Hypothalamus (tissue), 51 donors: Measurements from ENCODE around the gene TECTA.

ENCODE experiments used
- DNase-seq, 51 donors: peaks; one replicate each; lab custom pipeline; 2025; lab: John Stamatoyannopoulos, UW

The TECTA gene

GRCh38 chr11:121127809-121128208, 26.8 kb downstream of the TECTA start:
- DNase-seq = no peak

DNA sequence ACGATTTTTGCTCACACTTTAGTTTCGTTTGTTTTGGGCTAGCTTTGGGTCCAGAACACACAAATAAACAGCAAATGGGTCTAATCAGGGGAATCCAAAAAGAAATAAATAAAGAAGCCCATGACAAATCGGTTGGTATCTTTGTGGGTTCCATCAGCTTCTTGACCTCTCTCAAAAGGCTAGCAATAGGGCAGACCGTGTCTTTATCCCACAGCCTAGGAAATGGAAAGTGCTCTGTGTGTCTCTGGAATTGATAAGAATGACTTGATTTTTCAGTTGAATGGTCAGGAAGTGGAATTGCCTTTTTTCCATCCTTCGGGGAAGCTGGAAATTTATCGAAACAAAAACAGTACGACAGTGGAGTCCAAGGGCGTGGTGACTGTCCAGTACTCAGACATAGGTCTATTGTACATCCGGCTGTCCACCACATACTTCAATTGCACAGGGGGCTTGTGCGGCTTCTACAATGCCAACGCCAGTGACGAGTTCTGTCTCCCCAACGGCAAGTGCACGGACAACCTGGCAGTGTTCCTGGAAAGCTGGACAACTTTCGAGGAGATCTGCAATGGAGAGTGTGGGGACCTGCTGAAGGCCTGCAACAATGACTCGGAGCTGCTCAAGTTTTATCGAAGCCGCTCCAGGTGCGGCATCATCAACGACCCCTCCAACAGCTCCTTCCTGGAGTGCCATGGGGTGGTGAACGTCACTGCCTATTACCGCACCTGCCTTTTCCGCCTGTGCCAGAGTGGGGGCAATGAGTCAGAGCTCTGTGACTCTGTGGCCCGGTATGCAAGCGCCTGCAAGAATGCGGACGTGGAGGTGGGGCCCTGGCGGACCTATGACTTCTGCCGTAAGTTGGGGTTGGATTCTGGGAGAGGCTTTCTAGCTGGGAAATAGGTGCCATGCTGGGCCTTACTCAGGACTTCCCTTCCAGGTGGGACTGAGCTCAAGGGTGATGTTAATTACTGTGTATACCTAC, 28.6 kb downstream of the TECTA start:
- no peak for DNase-seq

- no peak for DNase-seq
Observed at GRCh38 chr11:121131656-121132055, 30.6 kb downstream of the TECTA start.

- no peak for DNase-seq
Observed at GRCh38 chr11:121132211-121132976, 31.4 kb downstream of the TECTA start.

DNA sequence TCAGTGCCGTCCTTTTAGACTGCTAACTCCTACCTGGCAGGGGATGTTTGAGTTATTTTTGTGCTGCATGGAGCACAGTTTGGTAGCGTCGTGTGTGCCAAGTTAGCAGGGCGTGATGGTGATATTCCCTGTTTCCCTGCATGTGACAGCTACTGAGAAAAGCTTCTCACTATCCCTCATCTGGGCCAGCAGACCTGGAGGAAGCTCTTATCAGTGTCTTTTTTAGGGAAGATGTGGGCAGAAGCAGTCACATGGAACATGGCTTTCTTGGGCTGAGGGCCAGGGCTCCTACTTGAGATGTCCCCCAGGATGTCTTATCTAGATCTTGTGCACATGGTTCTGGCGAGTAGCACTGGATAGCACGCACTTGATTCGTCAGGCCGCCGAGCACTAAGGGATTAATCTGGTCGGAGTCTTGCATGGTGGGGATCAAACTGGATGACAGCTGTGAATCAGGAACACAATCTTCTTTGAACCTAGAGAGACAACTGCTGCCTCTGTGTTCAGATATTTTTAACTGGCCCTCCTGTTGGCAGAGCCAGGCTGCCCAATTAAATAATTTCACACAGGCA, 33.8 kb downstream of the TECTA start:
- DNase-seq = peak in 1 of 51 donors; percentile 42

DNA sequence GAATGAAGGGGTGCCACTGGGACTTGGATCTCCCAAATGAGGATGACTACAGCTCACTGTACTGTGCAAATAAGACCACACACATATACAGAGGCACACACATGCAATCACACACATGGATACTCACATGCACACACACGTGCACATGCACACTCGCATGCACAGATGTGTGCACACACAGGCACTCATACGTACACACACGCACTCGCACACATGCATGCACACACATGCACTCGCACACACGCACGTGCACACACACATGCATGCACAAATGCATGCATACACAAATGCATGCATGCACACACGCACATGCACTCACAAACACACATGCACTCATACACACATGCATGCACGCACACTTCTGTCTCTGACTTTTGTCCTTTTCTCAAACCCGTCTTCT, 36.0 kb downstream of the TECTA start:
- DNase-seq = no peak

DNA sequence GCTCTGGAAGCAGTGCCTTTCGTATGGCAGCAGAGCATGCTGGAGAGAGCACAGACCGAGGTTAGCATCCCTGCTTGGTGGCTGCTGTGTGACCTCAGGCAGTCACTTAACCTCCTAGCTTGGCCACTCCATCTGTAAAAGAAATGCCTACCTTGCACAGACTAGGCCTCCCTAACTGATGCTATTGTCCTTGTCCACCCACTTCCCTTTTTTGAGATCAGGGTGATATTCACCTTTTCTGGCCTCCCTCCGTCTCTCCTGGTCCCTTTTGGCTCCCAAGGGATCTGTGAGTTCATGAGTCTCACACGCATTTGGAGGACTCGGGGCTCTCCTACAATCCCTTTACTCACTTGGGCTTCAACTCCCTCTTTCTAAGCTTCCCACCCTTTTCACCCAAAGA, 37.2 kb downstream of the TECTA start:
- no peak for DNase-seq

GRCh38 chr11:121140369-121140768, 39.3 kb downstream of the TECTA start:
- no peak for DNase-seq

DNA sequence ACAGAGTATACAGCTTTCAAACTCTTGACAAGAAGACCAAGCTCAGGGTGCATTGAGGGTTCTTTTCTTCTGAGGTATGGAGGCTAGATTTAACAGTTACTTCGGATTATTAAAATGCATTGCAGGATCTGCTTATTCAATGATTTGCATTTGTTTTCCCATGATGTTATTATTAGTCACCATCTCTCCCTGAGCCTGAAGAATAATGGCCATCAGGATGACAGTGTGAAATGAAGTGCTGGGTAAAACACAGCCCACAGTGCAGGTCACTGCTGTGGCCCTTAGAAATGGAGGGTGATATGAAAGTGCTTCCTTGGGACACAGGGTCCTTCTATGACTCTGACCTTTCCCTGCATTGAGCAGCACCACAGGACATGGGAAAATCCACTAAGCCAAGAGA, 40.0 kb downstream of the TECTA start:
- DNase-seq = no peak

GRCh38 chr11:121143921-121144320, 42.9 kb downstream of the TECTA start:
- no peak for DNase-seq

DNA sequence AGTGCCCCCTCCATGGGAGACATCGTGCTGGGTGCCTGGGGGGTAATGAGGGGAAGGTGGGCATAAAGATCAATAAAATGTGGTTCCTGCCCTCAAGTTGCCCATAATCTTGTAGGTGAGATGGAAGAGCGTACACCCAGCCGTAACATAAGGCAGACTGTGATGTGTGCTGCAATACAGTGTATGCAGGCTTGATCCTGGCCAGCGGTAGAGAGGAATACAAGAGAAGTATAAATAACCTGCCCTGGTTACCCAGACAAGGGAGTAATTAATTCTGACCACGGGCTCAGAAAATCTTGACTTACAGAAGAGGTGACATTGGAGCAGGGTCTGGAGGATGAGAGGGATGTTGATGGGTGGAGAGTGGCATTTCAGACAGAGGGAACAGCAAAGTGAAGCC, 43.7 kb downstream of the TECTA start:
- DNase-seq = no peak

- no peak for DNase-seq
Observed at GRCh38 chr11:121145826-121146225, 44.8 kb downstream of the TECTA start.

GRCh38 chr11:121149116-121149515, 48.1 kb downstream of the TECTA start:
- no peak for DNase-seq

- DNase-seq = no peak
Observed at GRCh38 chr11:121151207-121151688, 50.2 kb downstream of the TECTA start.

DNA sequence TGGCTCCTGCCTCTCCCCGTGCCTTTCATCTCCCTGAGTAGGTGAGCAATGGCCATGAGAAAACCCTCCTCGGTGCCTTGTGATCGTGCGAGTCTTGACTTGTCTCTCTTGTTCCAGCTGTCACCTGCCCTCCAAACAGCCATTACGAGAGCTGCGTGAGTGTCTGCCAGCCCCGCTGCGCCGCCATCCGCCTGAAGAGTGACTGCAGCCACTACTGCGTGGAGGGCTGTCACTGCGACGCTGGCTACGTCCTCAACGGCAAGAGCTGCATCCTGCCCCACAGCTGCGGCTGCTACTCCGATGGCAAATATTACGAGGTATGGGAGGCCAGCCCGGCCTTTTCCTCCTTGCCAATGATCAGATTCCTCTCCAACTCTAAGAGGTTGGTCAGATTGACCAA, 51.7 kb downstream of the TECTA start:
- no peak for DNase-seq

GRCh38 chr11:121153472-121153871, 52.4 kb downstream of the TECTA start:
- DNase-seq = no peak

DNA sequence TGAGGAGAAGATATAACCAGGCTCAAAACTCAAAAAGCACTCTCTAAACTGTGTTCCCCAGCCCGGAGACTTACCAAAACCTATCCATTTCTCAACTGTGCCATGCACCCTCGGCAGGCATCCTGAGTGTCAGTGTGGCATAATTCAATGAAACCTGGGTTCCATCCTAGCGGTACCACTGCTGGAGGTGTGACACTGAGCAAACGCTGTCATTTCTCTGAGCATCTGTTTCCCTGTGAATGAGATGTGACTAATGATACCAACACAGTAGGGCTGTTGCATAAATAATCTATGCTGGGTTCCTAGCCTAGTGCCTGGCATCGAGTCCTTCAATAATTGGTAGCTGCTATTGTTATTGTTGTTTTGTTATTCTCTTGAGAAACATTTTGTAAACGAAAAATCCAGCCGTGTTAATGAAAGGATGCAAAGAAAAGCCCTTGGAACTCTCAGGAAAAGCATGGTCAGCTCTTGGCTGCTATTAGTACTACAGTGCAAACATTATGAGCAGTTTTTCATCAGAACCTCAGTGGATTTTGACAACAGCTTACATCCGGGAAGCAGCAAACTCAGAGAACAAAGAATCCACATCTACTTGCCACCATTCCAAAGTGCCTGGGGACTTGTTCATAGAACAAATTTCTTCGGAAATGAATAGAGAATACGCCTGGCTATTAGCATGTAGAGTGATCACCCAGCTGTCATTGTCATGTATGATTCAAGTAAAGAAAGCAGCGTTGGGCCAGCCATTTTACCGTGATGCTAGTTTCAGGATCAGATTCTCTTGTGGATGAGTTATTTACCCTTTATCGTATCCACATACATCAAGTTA, 53.7 kb downstream of the TECTA start:
- DNase-seq = no peak

- no peak for DNase-seq
Observed at GRCh38 chr11:121157756-121158155, 56.7 kb downstream of the TECTA start.

DNA sequence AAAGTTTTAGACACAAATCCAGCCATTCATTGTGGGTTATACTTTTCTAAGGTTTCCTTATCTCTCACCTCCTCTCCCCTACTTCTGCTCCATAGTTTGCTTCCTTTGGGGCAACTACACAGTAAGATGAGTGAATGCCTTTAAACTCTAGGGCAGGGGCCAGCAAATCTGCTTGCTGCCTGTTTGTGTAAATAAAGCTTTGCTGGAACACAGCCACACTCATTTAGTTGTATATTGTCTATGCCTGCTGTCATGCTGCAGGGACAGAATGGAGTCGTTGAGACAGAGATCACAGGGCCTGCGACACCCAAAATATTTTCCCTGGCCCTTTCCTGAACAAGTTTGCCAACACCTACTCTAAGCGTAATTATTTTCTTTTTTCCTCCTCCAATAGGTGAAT, 58.7 kb downstream of the TECTA start:
- no peak for DNase-seq

- no peak for DNase-seq
Observed at GRCh38 chr11:121161349-121161917, 60.4 kb downstream of the TECTA start.
